COLO829 (cell line): ENCODE data around the gene USP47.
A peak's percentile ranks its signal among the peaks of the same experiment; 100 is the strongest.

Experiments used
- DNase-seq: peaks from one replicate; pipeline ENCODE4 v3.0.0; 2012; ENCODE audit warnings: low spot score

Gene USP47

GRCh38 chr11:11966826-11967668, 125.3 kb downstream of the USP47 start:
- DNase-seq: peak; percentile 50

GRCh38 chr11:11967669-11968510, 126.1 kb downstream of the USP47 start:
- DNase-seq: no peak

GRCh38 chr11:11968511-11969280, 126.9 kb downstream of the USP47 start:
- DNase-seq: no peak

- DNase-seq: no peak
These were observed 127.8 kb downstream of the USP47 start for GRCh38 chr11:11969380-11970215.

GRCh38 chr11:11970556-11970955, 128.8 kb downstream of the USP47 start:
- no peak for DNase-seq

GRCh38 chr11:11971906-11972547, 130.3 kb downstream of the USP47 start:
- DNase-seq: no peak

- DNase-seq: no peak
These were observed 131.1 kb downstream of the USP47 start for GRCh38 chr11:11972730-11973341.

GRCh38 chr11:11973361-11973800, 131.6 kb downstream of the USP47 start:
- DNase-seq: peak; percentile 19

GRCh38 chr11:11973866-11974265, 132.1 kb downstream of the USP47 start:
- DNase-seq: no peak

- DNase-seq: no peak
These were observed 133.7 kb downstream of the USP47 start for GRCh38 chr11:11975201-11976092.

GRCh38 chr11:11976481-11977127, 134.8 kb downstream of the USP47 start:
- DNase-seq: no peak

- peak; percentile 74 for DNase-seq
These were observed 135.6 kb downstream of the USP47 start for GRCh38 chr11:11977206-11977938.

- no peak for DNase-seq
These were observed 136.4 kb downstream of the USP47 start for GRCh38 chr11:11978098-11978637.

- DNase-seq: peak; percentile 37
These were observed 137.2 kb downstream of the USP47 start for GRCh38 chr11:11978792-11979487.

GRCh38 chr11:11979488-11980117, 137.8 kb downstream of the USP47 start:
- no peak for DNase-seq

GRCh38 chr11:11980200-11980599, 138.4 kb downstream of the USP47 start:
- DNase-seq: no peak
